A172 (cell line): Measurements from ENCODE around the gene ABCD3. TPM values are rescaled to one million over a fixed set of nuclear protein-coding genes. Genes with fewer than 3 reads are reported as not detected.
"Not testable (repeated sequence)": the region's sequence is repeated elsewhere in the genome, so short reads cannot be mapped to it uniquely, and the experiment has no call there.

ENCODE experiments used
- DNase-seq: peaks from one replicate; pipeline ENCODE4 v3.0.0-alpha.2; 2015; ENCODE audit warnings: low spot score
- total RNA-seq: library from RNA; depleted of rRNA; stranded (reverse); fragments of >200 nt; shearing (Covaris generic); gene quantifications from 2 replicates; pipeline ENCODE4 v1.2.3, GENCODE V29; 2014; rRNA removed

ABCD3 gene
- 37.0 and 50.4 TPM in 2 replicates for total RNA-seq

DNA sequence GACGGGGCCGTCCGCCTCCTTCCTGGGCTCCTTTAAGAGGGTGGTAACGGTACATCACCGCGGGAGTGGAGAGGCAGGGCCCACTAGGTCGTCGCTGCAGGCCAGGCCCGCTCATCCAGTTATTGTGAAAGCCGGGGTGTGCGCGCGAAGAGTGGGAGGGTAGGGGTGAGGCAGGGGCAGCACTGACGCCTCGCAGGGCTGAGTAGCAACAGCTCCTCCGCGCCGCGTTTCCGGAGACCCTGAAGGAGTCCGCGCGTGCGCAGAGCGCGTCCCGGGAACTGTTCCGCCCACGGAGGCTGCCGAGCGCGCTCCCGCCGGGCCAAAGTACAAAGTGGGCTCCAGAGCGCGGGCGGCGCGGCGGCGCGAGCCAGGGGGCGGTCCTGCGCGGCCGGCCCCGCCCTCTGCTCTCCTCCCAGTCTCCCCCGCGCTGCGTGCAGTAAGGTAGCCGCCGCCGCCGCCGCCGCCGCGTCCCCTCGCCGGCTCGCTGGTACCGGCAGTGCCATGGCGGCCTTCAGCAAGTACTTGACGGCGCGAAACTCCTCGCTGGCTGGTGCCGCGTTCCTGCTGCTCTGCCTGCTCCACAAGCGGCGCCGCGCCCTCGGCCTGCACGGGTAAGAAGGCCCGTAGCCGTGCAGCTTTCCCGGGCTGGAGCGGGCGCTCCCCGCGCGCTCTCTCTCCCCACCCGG, at the start of gene ABCD3:
TSS of gene ABCD3 (plus strand) at position 412 of the 686 bp plus-strand sequence. CDS start at position 502, 90 bp downstream.
- DNase-seq, result peak; percentile 91

DNA sequence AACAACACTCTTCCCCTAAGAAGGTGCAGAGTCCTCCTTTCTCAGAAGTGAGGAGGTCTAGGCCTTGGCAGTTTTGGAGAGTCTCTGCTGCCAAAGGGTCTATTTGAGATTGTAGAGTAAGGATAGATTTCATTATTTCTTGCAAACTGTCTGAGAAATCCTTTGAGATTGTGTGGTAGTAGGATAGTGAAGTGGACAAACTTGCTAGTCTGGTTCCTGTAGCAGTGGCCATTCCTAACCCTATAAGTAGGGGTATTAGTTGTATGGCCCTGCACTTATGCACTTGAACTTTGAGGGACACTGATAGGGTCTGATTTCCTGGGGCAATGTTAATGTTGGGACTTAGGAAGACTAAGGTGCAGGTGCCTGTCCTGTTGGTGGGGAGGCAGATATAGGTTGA, 45.4 kb upstream of the ABCD3 start:
- DNase-seq, result not testable (repeated sequence)

DNA sequence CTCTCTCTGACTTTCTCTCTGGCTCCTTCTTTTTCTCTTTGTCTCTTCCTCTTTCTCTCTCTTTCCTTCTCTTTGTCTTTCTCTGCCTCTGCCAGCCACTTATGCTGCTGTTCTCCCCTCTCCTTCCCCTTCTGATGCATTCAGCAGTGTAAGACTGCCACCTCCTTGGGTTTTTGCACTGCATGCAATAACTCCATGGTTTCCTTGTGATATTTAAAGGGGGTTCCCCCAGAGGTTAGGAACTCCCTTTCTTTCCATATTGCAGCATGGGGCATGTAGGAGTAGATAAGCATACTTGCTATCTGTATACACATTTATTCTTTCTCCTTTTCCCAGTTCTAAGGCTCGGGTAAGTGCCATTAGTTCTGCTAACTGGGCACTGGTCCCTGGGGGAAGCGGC, 44.9 kb upstream of the ABCD3 start:
- not testable (repeated sequence) for DNase-seq

DNA sequence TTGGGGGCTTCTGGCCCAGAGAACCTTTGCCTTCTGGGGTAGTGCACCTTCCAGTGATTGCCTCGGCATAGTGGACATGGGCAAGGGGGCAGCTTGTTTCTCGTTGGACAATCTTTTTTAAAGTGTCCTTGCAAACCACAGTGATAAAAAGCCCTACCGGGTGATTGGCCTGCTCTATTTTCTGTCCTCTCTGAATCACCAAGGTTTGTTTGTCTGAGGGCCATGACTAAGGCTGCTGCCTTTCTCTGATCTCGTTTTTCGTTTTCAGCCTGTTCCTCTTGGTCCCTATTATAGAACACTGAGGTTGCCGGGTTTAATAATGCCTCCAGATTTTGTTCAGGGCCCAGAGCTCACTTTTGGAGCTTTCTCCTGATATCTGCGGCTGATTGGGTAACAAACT, 42.5 kb upstream of the ABCD3 start:
- peak; percentile 35 for DNase-seq

DNA sequence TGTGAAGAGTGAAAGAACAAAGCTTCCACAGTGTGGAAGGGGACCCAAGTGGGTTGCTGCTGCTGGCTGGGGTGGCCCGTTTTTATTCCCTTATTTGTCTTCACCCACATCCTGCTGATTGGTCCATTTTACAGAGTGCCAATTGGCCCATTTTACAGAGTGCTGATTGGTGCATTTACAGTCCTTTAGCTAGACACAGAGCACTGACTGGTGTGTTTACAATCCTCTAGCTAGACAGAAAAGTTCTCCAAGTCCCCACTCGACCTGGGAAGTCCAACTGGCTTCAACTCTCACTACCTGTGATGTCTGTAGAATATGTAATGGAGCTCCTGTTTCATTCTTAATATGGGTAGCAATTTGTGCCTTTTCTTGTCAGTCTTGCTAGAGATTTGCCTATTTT, 39.7 kb upstream of the ABCD3 start:
- not testable (repeated sequence) for DNase-seq

DNA sequence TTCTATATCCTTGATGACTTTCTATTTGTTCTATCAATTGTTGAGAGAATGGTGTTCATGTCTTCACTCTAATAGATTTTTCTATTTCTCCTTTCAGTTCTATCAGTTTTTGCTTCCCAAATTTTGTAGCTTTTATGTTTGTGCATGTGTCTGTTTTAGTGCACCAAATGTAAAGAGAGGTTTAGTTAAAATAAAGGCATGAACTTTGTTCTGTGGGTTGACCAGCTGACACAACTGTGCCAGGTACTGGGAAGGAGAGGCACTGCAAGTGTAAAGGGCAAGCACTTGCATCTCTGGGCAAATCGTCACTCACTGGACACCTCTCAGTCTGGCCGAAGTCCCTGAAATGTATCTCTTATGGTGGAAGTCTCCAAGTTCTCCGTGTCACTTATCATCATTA, 38.6 kb upstream of the ABCD3 start:
- DNase-seq, result no peak

GRCh38 chr1:94382201-94382600, 36.0 kb upstream of the ABCD3 start:
- DNase-seq, result no peak

DNA sequence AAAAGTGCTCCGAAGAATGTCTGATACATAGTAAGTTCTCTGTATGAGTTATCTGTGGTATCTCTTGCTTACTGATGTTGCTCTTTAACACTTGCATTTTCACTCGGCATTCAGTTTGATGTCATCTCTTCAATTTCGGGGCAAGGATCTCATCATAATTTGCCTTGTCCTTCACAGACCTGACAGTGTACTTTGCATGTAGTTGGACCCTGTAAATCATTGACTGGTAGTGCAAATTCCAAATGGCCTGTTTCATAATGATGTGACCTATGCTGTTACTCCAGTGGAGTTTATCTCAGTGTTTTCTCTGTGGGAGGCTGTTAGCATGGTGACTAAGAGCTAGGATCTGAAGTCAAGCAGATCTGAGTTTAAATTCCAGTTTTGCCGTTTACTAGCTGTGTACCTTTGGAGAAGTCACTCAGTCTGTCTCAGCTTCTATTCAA, 34.2 kb upstream of the ABCD3 start:
- no peak for DNase-seq

DNA sequence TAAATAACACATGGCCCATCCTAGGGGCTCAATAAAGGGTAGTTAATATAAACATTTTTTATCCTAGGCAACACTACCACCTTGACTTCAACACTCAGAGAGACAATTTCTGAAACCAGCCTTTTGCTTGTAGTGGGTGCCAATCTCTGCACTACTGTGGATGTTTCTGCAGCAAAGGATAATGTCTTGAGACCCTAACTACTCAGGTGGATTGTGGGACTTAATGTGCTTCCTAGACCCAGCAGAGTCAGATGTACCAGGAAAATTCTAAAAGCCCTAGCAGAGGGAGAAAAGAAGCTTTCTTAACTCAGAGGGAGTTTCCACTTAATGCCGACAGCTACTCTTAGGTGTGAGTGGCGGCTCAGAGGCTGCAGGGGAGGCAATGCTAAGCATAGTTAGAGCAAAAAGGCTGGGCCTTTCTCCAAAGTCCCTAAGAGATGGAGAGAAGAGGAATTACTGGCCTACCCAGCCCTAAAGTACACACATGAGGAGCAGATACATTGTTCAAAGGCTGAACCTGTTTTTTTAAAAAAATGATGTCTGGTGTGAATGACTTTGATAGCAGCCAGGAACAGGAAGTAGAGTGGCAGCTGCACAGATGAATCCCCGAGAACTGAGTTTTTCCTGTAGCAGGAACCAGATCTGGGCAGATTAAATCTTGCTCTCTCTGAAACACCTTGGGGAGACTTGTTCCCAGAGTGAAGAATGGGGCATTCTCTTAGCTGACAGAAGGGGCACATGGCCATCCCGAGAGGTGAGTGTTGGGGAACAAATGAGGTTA, 33.5 kb upstream of the ABCD3 start:
- no peak for DNase-seq

DNA sequence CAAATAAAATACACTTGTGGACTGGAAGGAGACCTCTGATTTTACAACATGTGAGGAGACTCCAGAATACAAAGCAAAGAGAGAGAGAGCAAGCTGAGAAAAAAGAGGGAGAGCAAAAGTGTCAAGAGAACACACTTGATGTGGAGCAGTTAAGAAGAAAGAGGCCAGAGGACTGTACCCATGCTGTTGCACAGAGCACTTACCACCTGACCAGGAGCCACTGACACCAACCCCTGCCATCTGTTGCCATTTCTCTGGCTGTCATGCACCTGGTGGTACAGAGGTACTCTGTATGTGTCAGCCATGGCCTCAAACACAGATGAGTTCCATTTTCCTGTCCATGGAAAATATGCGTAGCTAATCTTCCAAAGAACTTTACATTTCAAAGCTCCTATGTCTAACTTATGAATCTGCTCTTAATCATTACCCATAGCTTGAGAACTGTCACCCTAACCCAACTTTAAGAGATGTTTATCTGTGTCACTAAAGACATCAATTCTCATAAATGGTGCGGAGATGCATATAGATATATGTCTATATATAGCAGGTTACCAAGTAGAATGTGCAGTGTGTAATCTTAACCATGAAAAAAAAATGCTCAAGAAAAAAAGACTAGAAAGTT, 32.8 kb upstream of the ABCD3 start:
- no peak for DNase-seq

DNA sequence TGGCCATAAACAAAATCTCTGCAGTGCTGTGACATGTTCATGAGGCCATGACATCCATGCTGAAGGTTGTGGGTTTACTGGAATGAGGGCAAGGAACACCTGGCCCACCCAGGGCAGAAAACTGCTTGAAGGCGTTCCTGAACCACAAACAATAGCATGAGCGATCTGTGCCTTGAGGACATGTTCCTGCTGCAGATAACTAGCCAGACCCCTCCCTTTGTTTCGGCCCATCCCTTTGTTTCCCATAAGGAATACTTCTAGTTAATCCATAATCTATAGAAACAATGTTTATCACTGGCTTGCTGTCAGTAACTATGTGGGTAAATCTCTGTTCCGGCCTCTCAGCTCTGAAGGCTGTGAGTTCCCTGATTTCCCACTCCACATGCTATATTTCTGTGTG, 28.9 kb upstream of the ABCD3 start:
- no peak for DNase-seq

DNA sequence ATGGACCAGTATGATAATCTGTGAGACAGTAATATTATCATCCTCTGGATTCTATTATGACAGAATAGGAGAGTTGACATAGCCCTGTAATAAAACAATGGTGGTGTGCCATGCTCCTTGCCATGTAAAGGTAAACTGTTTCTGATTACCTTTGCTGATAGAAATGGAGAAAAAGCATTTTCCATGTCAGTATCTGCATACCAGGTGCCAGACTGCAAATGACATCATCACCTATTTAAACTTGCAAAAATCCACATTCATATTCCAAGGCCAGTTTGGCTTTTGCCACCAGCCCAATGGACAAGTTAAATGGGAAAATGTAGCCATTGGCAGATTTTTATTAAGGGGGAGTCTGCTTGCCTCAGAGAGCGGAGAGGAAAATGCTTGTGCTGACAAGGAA, 23.9 kb upstream of the ABCD3 start:
- DNase-seq, result no peak

DNA sequence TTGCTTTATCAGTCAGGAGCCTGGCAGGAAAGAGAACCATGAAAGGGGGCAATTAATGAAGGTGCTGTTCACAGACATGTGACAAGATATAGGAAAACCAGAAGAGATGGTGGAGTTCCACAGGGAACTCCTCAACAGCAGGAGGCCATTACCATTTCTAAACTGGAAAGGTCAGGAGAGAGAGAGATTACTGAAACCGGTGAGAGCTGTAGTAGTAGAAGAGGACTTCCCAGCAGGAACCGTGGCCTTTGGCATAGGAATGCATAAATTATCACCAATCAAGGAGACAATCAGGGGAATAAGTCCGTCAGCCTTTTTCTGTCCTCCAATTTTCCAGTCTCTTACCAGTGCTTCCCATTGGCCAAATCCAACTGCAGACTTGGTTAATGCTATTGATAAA, 23.0 kb upstream of the ABCD3 start:
- DNase-seq, result no peak

- DNase-seq, result no peak
These were observed 22.4 kb upstream of the ABCD3 start for GRCh38 chr1:94395748-94396309.

GRCh38 chr1:94396356-94397010, 21.7 kb upstream of the ABCD3 start:
- no peak for DNase-seq

DNA sequence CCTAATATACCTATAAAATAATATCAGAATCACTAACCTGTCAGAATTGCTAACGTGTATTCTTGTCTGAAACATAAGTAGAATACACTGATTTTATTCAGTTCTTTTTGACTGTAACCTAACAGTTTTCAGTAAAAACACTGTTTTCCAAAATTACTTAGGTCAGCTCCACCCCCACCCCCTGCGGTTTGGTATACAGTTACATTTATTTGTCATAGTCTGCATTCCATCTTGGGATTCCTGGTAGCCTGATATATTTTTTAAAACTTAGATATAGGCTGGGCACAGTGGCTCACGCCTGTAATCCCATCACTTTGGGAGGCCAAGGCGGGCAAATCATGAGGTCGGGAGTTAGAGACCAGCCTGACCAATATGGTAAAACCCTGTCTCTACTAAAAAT, 19.8 kb upstream of the ABCD3 start:
- DNase-seq, result no peak

GRCh38 chr1:94399453-94399852, 18.7 kb upstream of the ABCD3 start:
- DNase-seq, result no peak

GRCh38 chr1:94401206-94401605, 17.0 kb upstream of the ABCD3 start:
- DNase-seq, result no peak

DNA sequence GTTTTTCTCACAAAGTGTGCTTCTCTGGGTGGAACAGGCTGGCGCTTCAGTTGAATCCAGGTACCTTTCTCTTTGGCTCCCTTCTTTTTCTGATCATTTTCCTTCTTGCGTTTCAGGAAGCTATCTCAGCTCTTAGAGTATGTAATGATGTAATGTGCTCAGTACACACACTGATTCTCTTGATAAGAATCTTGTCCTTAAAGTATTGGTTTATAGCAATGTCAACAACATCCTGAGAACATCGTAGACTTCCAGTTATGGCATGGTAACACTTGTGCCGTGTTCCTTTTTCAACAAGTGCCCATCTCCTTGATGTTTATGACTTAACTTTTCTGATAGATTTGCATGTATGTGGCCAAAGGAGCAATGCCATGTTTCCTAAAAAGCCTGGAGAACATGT, 11.7 kb upstream of the ABCD3 start:
- DNase-seq, result no peak

DNA sequence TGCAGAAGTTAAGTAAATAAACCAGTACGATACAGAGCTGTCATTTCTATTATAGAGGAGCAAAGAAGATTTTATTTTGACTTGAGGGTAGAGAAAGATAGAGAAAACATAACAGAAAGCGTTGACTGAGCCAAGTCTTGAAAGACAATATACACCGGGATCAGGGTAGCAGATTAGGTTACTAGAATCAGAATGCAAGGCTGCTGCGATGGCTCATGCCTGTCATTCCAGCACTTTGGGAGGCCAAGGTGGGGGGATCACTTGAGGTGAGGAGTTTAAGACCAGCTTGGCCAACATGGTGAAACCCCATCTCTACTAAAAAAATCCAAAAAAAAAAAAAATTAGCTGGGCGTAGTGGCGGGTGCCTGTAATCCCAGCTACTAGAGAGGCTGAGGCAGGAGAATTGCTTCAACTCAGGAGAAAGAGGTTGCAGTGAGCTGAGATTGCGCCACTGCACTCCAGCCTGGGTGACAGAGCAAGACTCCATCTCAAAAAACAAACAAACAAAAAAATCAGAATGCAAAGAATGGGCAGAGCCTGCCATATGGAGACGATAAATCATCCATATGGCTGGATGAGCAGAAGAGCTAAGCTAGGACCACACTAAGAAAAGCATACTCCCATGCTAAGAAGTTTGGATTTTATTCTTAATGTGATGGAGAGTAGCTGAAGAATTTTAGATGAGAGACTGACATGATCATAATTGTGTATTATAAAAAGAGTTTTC, 9.9 kb upstream of the ABCD3 start:
- no peak for DNase-seq

DNA sequence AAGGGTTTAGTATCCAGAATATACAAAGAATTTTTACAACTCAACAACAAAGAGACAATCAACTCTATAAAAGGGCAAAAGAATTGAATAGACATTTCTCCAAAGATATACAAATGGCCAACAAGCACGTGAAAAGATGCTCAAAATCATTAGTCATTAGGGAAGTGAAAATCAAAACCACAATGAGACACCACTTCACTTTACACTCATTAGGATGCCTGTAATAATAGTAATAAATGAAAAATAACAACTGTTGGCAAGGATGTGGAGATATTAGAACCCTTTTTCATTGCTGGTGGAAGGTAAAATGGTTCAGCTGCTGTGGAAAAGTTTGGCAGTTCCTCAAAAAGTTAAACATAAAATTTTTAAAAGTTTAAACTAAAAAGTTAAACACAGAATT, 7.0 kb upstream of the ABCD3 start:
- no peak for DNase-seq
